ENCODE results near the gene SPO11. TPM values are rescaled to one million over a fixed set of nuclear protein-coding genes. Genes with fewer than 3 reads are reported as not detected.

The SPO11 gene
- polyA plus RNA-seq, 1 donor (not counting 4 experiments of a cell fraction or from before 2014, with no cell fraction given): not detected

- dilution Hi-C loops (cut with MboI; ENCODE audit: extremely low pct_ligation_motif_present, low sequenced_read_pairs): no loop called here
- no peak for FAIRE-seq
Observed at GRCh38 chr20:57313230-57313629, 16.4 kb upstream of the SPO11 start.

GRCh38 chr20:57313951-57314350 lies 15.7 kb upstream of the SPO11 start:
- DNase-seq (ENCODE audit: low read depth, low spot score): no peak
- no peak overlapping the region for H3K9ac ChIP-seq (ENCODE audit: control insufficient read depth, extremely low read depth, insufficient read depth, low read length)
- H3K4me2 ChIP-seq (ENCODE audit: control insufficient read depth, extremely low read depth, insufficient read depth, low read depth, low read length): no peak overlapping the region
- dilution Hi-C loops (cut with MboI; ENCODE audit: extremely low pct_ligation_motif_present, low sequenced_read_pairs): no loop called here
- no peaks in the 10 kb centered on the region for H3K9me3 ChIP-seq (ENCODE audit: control insufficient read depth, low read depth, low read length)
- no peak overlapping the region for H2AFZ ChIP-seq (ENCODE audit: control insufficient read depth, low read length)
- no peaks in the 10 kb centered on the region for H3K9me1 ChIP-seq (ENCODE audit: control insufficient read depth, extremely low read depth, insufficient read depth, low read length)
- H3K27me3 ChIP-seq (ENCODE audit: control insufficient read depth, extremely low read depth, insufficient read depth, low read length): peaks cover 41% of the 10 kb centered on the region
- H3K4me1 ChIP-seq (ENCODE audit: control insufficient read depth, extremely low read depth, insufficient read depth, low read length): peaks cover 2% of the 10 kb centered on the region
- no peaks in the 10 kb centered on the region for H4K20me1 ChIP-seq (ENCODE audit: control insufficient read depth, extremely low read depth, insufficient read depth, low read length)
- no peak overlapping the region for H3K27ac ChIP-seq (ENCODE audit: control insufficient read depth, insufficient read depth, low read length)
- no peak for FAIRE-seq
- TF ChIP-seq, protein P1, sequence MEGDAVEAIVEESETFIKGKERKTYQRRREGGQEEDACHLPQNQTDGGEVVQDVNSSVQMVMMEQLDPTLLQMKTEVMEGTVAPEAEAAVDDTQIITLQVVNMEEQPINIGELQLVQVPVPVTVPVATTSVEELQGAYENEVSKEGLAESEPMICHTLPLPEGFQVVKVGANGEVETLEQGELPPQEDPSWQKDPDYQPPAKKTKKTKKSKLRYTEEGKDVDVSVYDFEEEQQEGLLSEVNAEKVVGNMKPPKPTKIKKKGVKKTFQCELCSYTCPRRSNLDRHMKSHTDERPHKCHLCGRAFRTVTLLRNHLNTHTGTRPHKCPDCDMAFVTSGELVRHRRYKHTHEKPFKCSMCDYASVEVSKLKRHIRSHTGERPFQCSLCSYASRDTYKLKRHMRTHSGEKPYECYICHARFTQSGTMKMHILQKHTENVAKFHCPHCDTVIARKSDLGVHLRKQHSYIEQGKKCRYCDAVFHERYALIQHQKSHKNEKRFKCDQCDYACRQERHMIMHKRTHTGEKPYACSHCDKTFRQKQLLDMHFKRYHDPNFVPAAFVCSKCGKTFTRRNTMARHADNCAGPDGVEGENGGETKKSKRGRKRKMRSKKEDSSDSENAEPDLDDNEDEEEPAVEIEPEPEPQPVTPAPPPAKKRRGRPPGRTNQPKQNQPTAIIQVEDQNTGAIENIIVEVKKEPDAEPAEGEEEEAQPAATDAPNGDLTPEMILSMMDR (optimal IDR thresholded peaks at IDR 0.05 in 1 of 3, IDR thresholded peaks at IDR 0.05 in 1 of 3, conservative IDR thresholded peaks at IDR 0.05 in 1 of 3; ENCODE audit: extremely low read depth in 1 of 3, insufficient read depth in 2 of 3, low read length in 3 of 3): no peak
- TF ChIP-seq EZH2 (IDR thresholded peaks at IDR 0.05; ENCODE audit: low read length): no peak
- H3K4me3 ChIP-seq (ENCODE audit: control insufficient read depth in 2 of 3, extremely low read depth in 1 of 3, insufficient read depth in 2 of 3, low read depth in 1 of 3, low read length in 3 of 3): no peak overlapping the region
- H3K36me3 ChIP-seq (ENCODE audit: control insufficient read depth in 2 of 2, extremely low read depth in 1 of 2, insufficient read depth in 2 of 2, low read length in 2 of 2): no peaks in the 10 kb centered on the region
- no peaks in the 10 kb centered on the region for H3K79me2 ChIP-seq (ENCODE audit: control insufficient read depth, insufficient read depth, low read length)

More at GRCh38 chr20:57313230-57313629, 16.4 kb upstream of the SPO11 start:
- H3K9me1 ChIP-seq (ENCODE audit: control insufficient read depth, extremely low read depth, insufficient read depth, low read length): no peaks in the 10 kb centered on the region
- no peak overlapping the region for H3K27ac ChIP-seq (ENCODE audit: control insufficient read depth, insufficient read depth, low read length)
- no peaks in the 10 kb centered on the region for H3K9me3 ChIP-seq (ENCODE audit: control insufficient read depth, low read depth, low read length)
- H3K79me2 ChIP-seq (ENCODE audit: control insufficient read depth, insufficient read depth, low read length): no peaks in the 10 kb centered on the region
- no peak for DNase-seq (ENCODE audit: low read depth, low spot score)
- no peaks in the 10 kb centered on the region for H3K36me3 ChIP-seq (ENCODE audit: control insufficient read depth in 2 of 2, extremely low read depth in 1 of 2, insufficient read depth in 2 of 2, low read length in 2 of 2)
- no peak overlapping the region for H3K4me2 ChIP-seq (ENCODE audit: control insufficient read depth, extremely low read depth, insufficient read depth, low read depth, low read length)
- H2AFZ ChIP-seq (ENCODE audit: control insufficient read depth, low read length): no peak overlapping the region
- H3K27me3 ChIP-seq (ENCODE audit: control insufficient read depth, extremely low read depth, insufficient read depth, low read length): peaks cover 48% of the 10 kb centered on the region
- H3K9ac ChIP-seq (ENCODE audit: control insufficient read depth, extremely low read depth, insufficient read depth, low read length): no peak overlapping the region
- H4K20me1 ChIP-seq (ENCODE audit: control insufficient read depth, extremely low read depth, insufficient read depth, low read length): no peaks in the 10 kb centered on the region
- no peak overlapping the region for H3K4me3 ChIP-seq (ENCODE audit: control insufficient read depth in 2 of 3, extremely low read depth in 1 of 3, insufficient read depth in 2 of 3, low read depth in 1 of 3, low read length in 3 of 3)
- TF ChIP-seq, protein P1 (optimal IDR thresholded peaks at IDR 0.05 in 1 of 3, IDR thresholded peaks at IDR 0.05 in 1 of 3, conservative IDR thresholded peaks at IDR 0.05 in 1 of 3; ENCODE audit: extremely low read depth in 1 of 3, insufficient read depth in 2 of 3, low read length in 3 of 3): no peak
- no peak for TF ChIP-seq EZH2 (IDR thresholded peaks at IDR 0.05; ENCODE audit: low read length)
- H3K4me1 ChIP-seq (ENCODE audit: control insufficient read depth, extremely low read depth, insufficient read depth, low read length): peaks cover 2% of the 10 kb centered on the region
